H9 (cell line): Measurements from ENCODE around the gene SLC6A3. TPM values are rescaled to one million over a fixed set of nuclear protein-coding genes. Genes with fewer than 3 reads are reported as not detected.

ENCODE experiments used
- DNase-seq: peaks from one replicate; pipeline ENCODE4 v3.0.0-alpha.2; 2017
- H2AFZ ChIP-seq: one replicate; pipeline ENCODE4 v1.6.1; 2013; ENCODE audit warnings: mild to moderate bottlenecking, low read length, control low read depth, moderate library complexity
- H2AK5ac ChIP-seq: 2 replicates; pipeline ENCODE4 v1.6.1; 2013; ENCODE audit warnings: low read length, control low read depth, mixed read lengths; ENCODE audit not compliant: insufficient read length
- H2BK120ac ChIP-seq: one replicate; pipeline ENCODE4 v1.6.1; 2013; ENCODE audit warnings: low read depth, mild to moderate bottlenecking, low read length, control low read depth, inconsistent platforms; ENCODE audit not compliant: poor library complexity, severe bottlenecking
- H2BK12ac ChIP-seq: 2 replicates; pipeline ENCODE4 v1.6.1; 2013; ENCODE audit warnings: low read length, control low read depth, mixed read lengths, low read depth; ENCODE audit not compliant: insufficient read length
- H2BK15ac ChIP-seq: 2 replicates; pipeline ENCODE4 v1.6.1; 2013; ENCODE audit warnings: low read depth, low read length, control low read depth
- H2BK20ac ChIP-seq: one replicate; pipeline ENCODE4 v1.6.1; 2013; ENCODE audit warnings: low read depth, mild to moderate bottlenecking, low read length, control low read depth, inconsistent platforms; ENCODE audit not compliant: poor library complexity, severe bottlenecking
- H2BK5ac ChIP-seq: 2 replicates; pipeline ENCODE4 v1.6.1; 2013; ENCODE audit warnings: low read length, control low read depth, mixed read lengths; ENCODE audit not compliant: insufficient read length
- H3K14ac ChIP-seq: 2 replicates; pipeline ENCODE4 v1.6.1; 2013; ENCODE audit warnings: low read length, control low read depth; ENCODE audit not compliant: insufficient read depth
- H3K18ac ChIP-seq: 2 replicates; pipeline ENCODE4 v1.6.1; 2013; ENCODE audit warnings: low read depth, mild to moderate bottlenecking, mixed read lengths, low read length, control low read depth; ENCODE audit not compliant: insufficient read length
- H3K23ac ChIP-seq: 2 replicates; pipeline ENCODE4 v1.6.1; 2013; ENCODE audit warnings: low read length, control low read depth, mixed read lengths, low read depth; ENCODE audit not compliant: insufficient read length
- H3K23me2 ChIP-seq: 2 replicates; pipeline ENCODE4 v1.6.1; 2013; ENCODE audit warnings: low read depth, mild to moderate bottlenecking, mixed read lengths, low read length, control low read depth; ENCODE audit not compliant: insufficient read length, poor library complexity, severe bottlenecking
- H3K27ac ChIP-seq: 2 replicates; pipeline ENCODE4 v1.5.1; 2013; ENCODE audit warnings: low read length, control low read depth, mixed read lengths, low read depth; ENCODE audit not compliant: insufficient read length
- H3K27me3 ChIP-seq: 2 replicates; pipeline ENCODE4 v1.6.1; 2013; ENCODE audit warnings: low read length, control low read depth, inconsistent platforms; ENCODE audit not compliant: insufficient read depth
- H3K4ac ChIP-seq: 2 replicates; pipeline ENCODE4 v1.6.1; 2013; ENCODE audit warnings: low read depth, mild to moderate bottlenecking, control low read depth, inconsistent platforms, low read length, moderate library complexity
- H3K4me1 ChIP-seq: 2 replicates; pipeline ENCODE4 v1.6.1; 2013; ENCODE audit warnings: low read length, control low read depth, inconsistent platforms; ENCODE audit not compliant: insufficient read depth
- H3K4me2 ChIP-seq: 2 replicates; pipeline ENCODE4 v1.6.1; 2013; ENCODE audit warnings: low read length, control low read depth, mixed read lengths; ENCODE audit not compliant: insufficient read length, insufficient read depth
- H3K56ac ChIP-seq: 2 replicates; pipeline ENCODE4 v1.6.1; 2013; ENCODE audit warnings: low read depth, mild to moderate bottlenecking, mixed read lengths, low read length, control low read depth; ENCODE audit not compliant: insufficient read length
- H3K79me1 ChIP-seq: 2 replicates; pipeline ENCODE4 v1.6.1; 2013; ENCODE audit warnings: low read depth, mild to moderate bottlenecking, moderate library complexity, low read length, control low read depth, inconsistent platforms; ENCODE audit not compliant: insufficient read depth, poor library complexity, severe bottlenecking
- H3K79me2 ChIP-seq: 2 replicates; pipeline ENCODE4 v1.6.1; 2013; ENCODE audit warnings: low read length, control low read depth, inconsistent platforms; ENCODE audit not compliant: insufficient read depth
- H3K9ac ChIP-seq: 2 replicates; pipeline ENCODE4 v1.6.1; 2013; ENCODE audit warnings: low read length, control low read depth, mixed read lengths; ENCODE audit not compliant: insufficient read length; ENCODE audit errors: extremely low read depth
- H3K9me3 ChIP-seq: one replicate; pipeline ENCODE4 v1.6.1; 2013; ENCODE audit warnings: low read depth, low read length, inconsistent platforms; ENCODE audit not compliant: control insufficient read depth
- H3T11ph ChIP-seq: one replicate; pipeline ENCODE4 v1.6.1; 2013; ENCODE audit warnings: mild to moderate bottlenecking, low read length, control low read depth, inconsistent platforms
- H4K20me1 ChIP-seq: one replicate; pipeline ENCODE4 v1.6.1; 2013; ENCODE audit not compliant: control insufficient read depth, insufficient read length, insufficient read depth
- H4K5ac ChIP-seq: 2 replicates; pipeline ENCODE4 v1.6.1; 2013; ENCODE audit warnings: low read depth, mild to moderate bottlenecking, mixed read lengths, low read length, control low read depth; ENCODE audit not compliant: insufficient read length
- H4K8ac ChIP-seq: replicated peaks from 2 replicates; pipeline ENCODE4 v1.6.1; 2013; ENCODE audit warnings: low read length, control low read depth, mixed read lengths, low read depth; ENCODE audit not compliant: insufficient read length
- H4K91ac ChIP-seq: 2 replicates; pipeline ENCODE4 v1.6.1; 2013; ENCODE audit warnings: low read depth, mild to moderate bottlenecking, moderate library complexity, mixed read lengths, low read length, control low read depth; ENCODE audit not compliant: insufficient read length
- H3K27ac Mint-ChIP-seq, 3 experiments: 2 replicates in 2 of 3; 3 replicates in 1 of 3; pipeline ENCODE4 v1.8.0; 2020 to 2021; ENCODE audit warnings: mixed read lengths in 3 of 3, mild to moderate bottlenecking in 1 of 3, moderate library complexity in 1 of 3
- H3K27me3 Mint-ChIP-seq: 2 replicates; pipeline ENCODE4 v1.8.0; 2021; ENCODE audit warnings: low read depth, mild to moderate bottlenecking, moderate library complexity, mixed read lengths
- H3K36me3 Mint-ChIP-seq, 3 experiments: 2 replicates in 2 of 3; 3 replicates in 1 of 3; pipeline ENCODE4 v1.8.0; 2020 to 2021; ENCODE audit warnings: low read depth in 3 of 3, mixed read lengths in 3 of 3; ENCODE audit not compliant: insufficient read depth in 1 of 3
- H3K4me1 Mint-ChIP-seq, 2 experiments: 2 replicates each; pipeline ENCODE4 v1.8.0; 2020; ENCODE audit warnings: mixed read lengths in 2 of 2
- H3K4me3 Mint-ChIP-seq, 2 experiments: 2 replicates in 1 of 2; 3 replicates in 1 of 2; pipeline ENCODE4 v1.8.0; 2020 to 2021; ENCODE audit warnings: mild to moderate bottlenecking in 2 of 2, mixed read lengths in 2 of 2, moderate library complexity in 1 of 2
- H3K9me3 Mint-ChIP-seq, 2 experiments: 2 replicates in 1 of 2; 3 replicates in 1 of 2; pipeline ENCODE4 v1.8.0; 2020; ENCODE audit warnings: mild to moderate bottlenecking in 2 of 2, mixed read lengths in 2 of 2, moderate library complexity in 1 of 2
- CTCF ChIP-seq: fragments of 200-600 bp; sonication (generic); conservative IDR thresholded peaks from 3 replicates; pipeline ENCODE4 v1.8.0; 2021; ENCODE audit warnings: antibody characterized with exemption, mild to moderate bottlenecking
- WGBS: extraction: QIAGEN DNeasy Blood & Tissue Kit; methylation state at CpG from one replicate; pipeline ENCODE4 v1.1.7; 2013; ENCODE audit warnings: missing lambda C conversion rate, low lambda C conversion rate, mixed read lengths; ENCODE audit not compliant: insufficient read length; ENCODE audit errors: extremely low coverage; 5-methylcytosine and 5-hydroxymethylcytosine counted together
- total RNA-seq: library from RNA; stranded (reverse); gene quantifications from 2 replicates; pipeline ENCODE4 v1.2.1, GENCODE V29; 2021

Gene SLC6A3
- total RNA-seq, 1 experiment from 2014 or later, result 0.61 TPM

GRCh38 chr5:1364211-1364610 is 81.0 kb downstream of the SLC6A3 start:
- no peak overlapping the region for H2BK20ac ChIP-seq
- Mint-ChIP-seq H3K27ac (no peak overlapping the region), H3K27me3 (peaks cover 37% of the 10 kb centered on the region), H3K4me1 (peaks cover 7 to 10% of the 10 kb centered on the region in 2 experiments), H3K36me3 (no peaks in the 10 kb centered on the region), H3K9me3 (no peaks in the 10 kb centered on the region), H3K4me3 (no peak overlapping the region)
- H4K91ac ChIP-seq, result no peak overlapping the region
- H2BK15ac ChIP-seq, result no peak overlapping the region
- no peak overlapping the region for H3T11ph ChIP-seq
- no peak overlapping the region for H2AK5ac ChIP-seq
- no peak overlapping the region for H3K9ac ChIP-seq
- H3K18ac ChIP-seq, result no peak overlapping the region
- H2AFZ ChIP-seq, result no peak overlapping the region
- no peak for DNase-seq
- WGBS, result no CpG with 5 or more reads among the region's 9 CpGs
- H3K4me1 ChIP-seq, result no peaks in the 10 kb centered on the region
- no peaks in the 10 kb centered on the region for H3K9me3 ChIP-seq
- no peak overlapping the region for H2BK12ac ChIP-seq
- no peak for TF ChIP-seq CTCF
- no peaks in the 10 kb centered on the region for H3K27me3 ChIP-seq
- H3K27ac ChIP-seq, result no peak overlapping the region
- H3K23ac ChIP-seq, result no peak overlapping the region
- no peaks in the 10 kb centered on the region for H3K79me1 ChIP-seq
- no peaks in the 10 kb centered on the region for H3K23me2 ChIP-seq
- no peak overlapping the region for H3K4ac ChIP-seq
- no peak overlapping the region for H2BK120ac ChIP-seq
- H3K14ac ChIP-seq, result no peak overlapping the region
- H4K8ac ChIP-seq, result no peak overlapping the region
- no peak overlapping the region for H4K5ac ChIP-seq
- H3K4me2 ChIP-seq, result no peak overlapping the region
- H4K20me1 ChIP-seq, result no peaks in the 10 kb centered on the region
- H2BK5ac ChIP-seq, result no peak overlapping the region
- no peak overlapping the region for H3K56ac ChIP-seq
- no peaks in the 10 kb centered on the region for H3K79me2 ChIP-seq
